ENCODE data around the gene KRTAP2-4. TPM values are rescaled to one million over a fixed set of nuclear protein-coding genes. Genes with fewer than 3 reads are reported as not detected.

KRTAP2-4 gene
- total RNA-seq, 1 experiment from 2014 or later = not detected

DNA sequence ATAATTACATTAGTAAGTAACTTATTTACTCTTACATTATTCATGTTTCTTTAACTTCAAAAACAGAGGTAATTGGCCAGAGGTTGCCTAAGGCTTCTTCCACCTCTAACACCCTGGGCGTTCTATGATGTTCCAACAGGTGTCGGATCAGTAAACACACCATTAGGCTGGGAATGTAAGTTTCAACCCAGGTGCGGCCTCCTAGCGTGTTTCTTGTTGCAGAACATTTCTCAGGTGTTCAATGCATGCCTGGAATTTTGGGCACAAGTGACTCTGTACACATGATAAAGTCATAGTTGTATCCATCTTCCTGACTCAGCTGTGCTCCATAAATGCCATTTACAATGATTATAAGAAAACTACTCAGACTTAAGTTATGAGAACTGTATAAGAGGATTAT is 11.7 kb downstream of the KRTAP2-4 start:
- no peak overlapping the region for H3K4me3 Mint-ChIP-seq

More for the DNA sequence above, 11.7 kb downstream of the KRTAP2-4 start:
- no peak overlapping the region for H2BK120ac ChIP-seq (ENCODE audit: low read depth, low read length, poor library complexity, severe bottlenecking)
- H4K20me1 ChIP-seq (ENCODE audit: control insufficient read depth, insufficient read depth, insufficient read length) = no peaks in the 10 kb centered on the region
- H3K27ac ChIP-seq (ENCODE audit: insufficient read length, low read depth, low read length) = no peak overlapping the region
- H3K18ac ChIP-seq (ENCODE audit: insufficient read length, low read depth, low read length) = no peak overlapping the region
- no peak for DNase-seq
- no peaks in the 10 kb centered on the region for H3K79me1 ChIP-seq (ENCODE audit: insufficient read depth, low read depth, low read length, poor library complexity, severe bottlenecking)
- H3K79me2 ChIP-seq (ENCODE audit: insufficient read depth, low read length) = no peaks in the 10 kb centered on the region
- H4K5ac ChIP-seq (ENCODE audit: insufficient read length, low read depth, low read length) = no peak overlapping the region
- Mint-ChIP-seq H3K27ac (no peak overlapping the region), H3K36me3 (ENCODE audit: insufficient read depth in 1 of 3, low read depth in 3 of 3) (no peaks in the 10 kb centered on the region; a peak in 1 of 7 replicates), H3K27me3 (ENCODE audit: low read depth) (no peaks in the 10 kb centered on the region), H3K4me1 (peaks cover 11% of the 10 kb centered on the region in 2 experiments), H3K9me3 (peaks cover 0 to 6% of the 10 kb centered on the region in 2 experiments; a peak in 2 of 5 replicates)
- no peak overlapping the region for H4K8ac ChIP-seq (replicated peaks; ENCODE audit: insufficient read length, low read depth, low read length)
- H3K9ac ChIP-seq (ENCODE audit: extremely low read depth, insufficient read length, low read length) = no peak overlapping the region
- no peak overlapping the region for H2BK15ac ChIP-seq (ENCODE audit: low read depth, low read length)
- no peak overlapping the region for H4K91ac ChIP-seq (ENCODE audit: insufficient read length, low read depth, low read length)
- H3K4me1 ChIP-seq (ENCODE audit: insufficient read depth, low read length) = no peaks in the 10 kb centered on the region
- H2AK5ac ChIP-seq (ENCODE audit: insufficient read length, low read length) = no peak overlapping the region
- H2AFZ ChIP-seq (ENCODE audit: low read length) = no peak overlapping the region
- TF ChIP-seq, protein P1, sequence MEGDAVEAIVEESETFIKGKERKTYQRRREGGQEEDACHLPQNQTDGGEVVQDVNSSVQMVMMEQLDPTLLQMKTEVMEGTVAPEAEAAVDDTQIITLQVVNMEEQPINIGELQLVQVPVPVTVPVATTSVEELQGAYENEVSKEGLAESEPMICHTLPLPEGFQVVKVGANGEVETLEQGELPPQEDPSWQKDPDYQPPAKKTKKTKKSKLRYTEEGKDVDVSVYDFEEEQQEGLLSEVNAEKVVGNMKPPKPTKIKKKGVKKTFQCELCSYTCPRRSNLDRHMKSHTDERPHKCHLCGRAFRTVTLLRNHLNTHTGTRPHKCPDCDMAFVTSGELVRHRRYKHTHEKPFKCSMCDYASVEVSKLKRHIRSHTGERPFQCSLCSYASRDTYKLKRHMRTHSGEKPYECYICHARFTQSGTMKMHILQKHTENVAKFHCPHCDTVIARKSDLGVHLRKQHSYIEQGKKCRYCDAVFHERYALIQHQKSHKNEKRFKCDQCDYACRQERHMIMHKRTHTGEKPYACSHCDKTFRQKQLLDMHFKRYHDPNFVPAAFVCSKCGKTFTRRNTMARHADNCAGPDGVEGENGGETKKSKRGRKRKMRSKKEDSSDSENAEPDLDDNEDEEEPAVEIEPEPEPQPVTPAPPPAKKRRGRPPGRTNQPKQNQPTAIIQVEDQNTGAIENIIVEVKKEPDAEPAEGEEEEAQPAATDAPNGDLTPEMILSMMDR (conservative IDR thresholded peaks at IDR 0.05) = no peak
- H2BK5ac ChIP-seq (ENCODE audit: insufficient read length, low read length) = no peak overlapping the region
- H2BK12ac ChIP-seq (ENCODE audit: insufficient read length, low read depth, low read length) = no peak overlapping the region
- no peaks in the 10 kb centered on the region for H3K27me3 ChIP-seq (ENCODE audit: insufficient read depth, low read length)
- WGBS (ENCODE audit: extremely low coverage, insufficient read length, low lambda C conversion rate) = no CpG with 5 or more reads among the region's 4 CpGs
- H3K23me2 ChIP-seq (ENCODE audit: insufficient read length, low read depth, low read length, poor library complexity, severe bottlenecking) = no peaks in the 10 kb centered on the region
- H3K9me3 ChIP-seq (ENCODE audit: control insufficient read depth, low read depth, low read length) = no peaks in the 10 kb centered on the region
- no peak overlapping the region for H2BK20ac ChIP-seq (ENCODE audit: low read depth, low read length, poor library complexity, severe bottlenecking)
- no peak overlapping the region for H3K56ac ChIP-seq (ENCODE audit: insufficient read length, low read depth, low read length)
- H3K23ac ChIP-seq (ENCODE audit: insufficient read length, low read depth, low read length) = no peak overlapping the region
- no peak overlapping the region for H3T11ph ChIP-seq (ENCODE audit: low read length)
- no peak overlapping the region for H3K4ac ChIP-seq (ENCODE audit: low read depth, low read length)
- H3K14ac ChIP-seq (ENCODE audit: insufficient read depth, low read length) = no peak overlapping the region
- H3K4me2 ChIP-seq (ENCODE audit: insufficient read depth, insufficient read length, low read length) = no peak overlapping the region
